ENCODE measurements around the gene STOML2. TPM values are rescaled to one million over a fixed set of nuclear protein-coding genes. Genes with fewer than 3 reads are reported as not detected.

The STOML2 gene
- total RNA-seq, 1 experiment from 2014 or later = 214 TPM

DNA sequence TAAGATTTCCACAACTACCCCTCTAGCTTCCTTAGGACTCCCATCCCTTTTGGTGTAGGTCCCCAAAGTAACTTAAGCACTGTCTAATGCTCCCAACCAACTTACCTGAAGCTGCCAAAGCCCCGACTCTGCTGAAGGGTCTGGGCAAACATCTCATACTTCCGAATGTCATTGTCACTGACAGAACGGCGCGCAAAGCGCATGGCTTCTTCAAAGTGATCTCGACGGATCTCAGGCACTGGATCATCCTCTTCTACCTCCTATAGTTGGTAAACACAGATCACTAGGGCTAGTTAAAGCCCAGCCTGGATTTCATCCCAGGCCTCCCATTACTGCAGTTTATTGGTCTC is 45.7 kb downstream of the STOML2 start:
- TF ChIP-seq TCF7 (CRISPR knock-in tag; IDR thresholded peaks at IDR 0.05; ENCODE audit: low read depth) (no peak), ZMAT4 (CRISPR knock-in tag; IDR thresholded peaks at IDR 0.05) (no peak), ZNF317 (CRISPR knock-in tag; IDR thresholded peaks at IDR 0.05; ENCODE audit: borderline replicate concordance, low read depth) (no peak), FOXK1 (CRISPR knock-in tag; IDR thresholded peaks at IDR 0.05) (no peak), ESRRA (CRISPR knock-in tag; IDR thresholded peaks at IDR 0.05; ENCODE audit: borderline replicate concordance) (no peak), KAT7 (CRISPR knock-in tag; IDR thresholded peaks at IDR 0.05; ENCODE audit: borderline replicate concordance) (no peak), MYBL2 (CRISPR knock-in tag; IDR thresholded peaks at IDR 0.05) (no peak), SOX15 (CRISPR knock-in tag; IDR thresholded peaks at IDR 0.05) (no peak), CREM (CRISPR knock-in tag; IDR thresholded peaks at IDR 0.05) (no peak), STAT6 (CRISPR knock-in tag; conservative IDR thresholded peaks at IDR 0.05; ENCODE audit: low read depth) (no peak)
- TF ChIP-seq, protein P1, sequence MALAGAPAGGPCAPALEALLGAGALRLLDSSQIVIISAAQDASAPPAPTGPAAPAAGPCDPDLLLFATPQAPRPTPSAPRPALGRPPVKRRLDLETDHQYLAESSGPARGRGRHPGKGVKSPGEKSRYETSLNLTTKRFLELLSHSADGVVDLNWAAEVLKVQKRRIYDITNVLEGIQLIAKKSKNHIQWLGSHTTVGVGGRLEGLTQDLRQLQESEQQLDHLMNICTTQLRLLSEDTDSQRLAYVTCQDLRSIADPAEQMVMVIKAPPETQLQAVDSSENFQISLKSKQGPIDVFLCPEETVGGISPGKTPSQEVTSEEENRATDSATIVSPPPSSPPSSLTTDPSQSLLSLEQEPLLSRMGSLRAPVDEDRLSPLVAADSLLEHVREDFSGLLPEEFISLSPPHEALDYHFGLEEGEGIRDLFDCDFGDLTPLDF (CRISPR knock-in tag; IDR thresholded peaks at IDR 0.05) = no peak
- TF ChIP-seq, protein P2, sequence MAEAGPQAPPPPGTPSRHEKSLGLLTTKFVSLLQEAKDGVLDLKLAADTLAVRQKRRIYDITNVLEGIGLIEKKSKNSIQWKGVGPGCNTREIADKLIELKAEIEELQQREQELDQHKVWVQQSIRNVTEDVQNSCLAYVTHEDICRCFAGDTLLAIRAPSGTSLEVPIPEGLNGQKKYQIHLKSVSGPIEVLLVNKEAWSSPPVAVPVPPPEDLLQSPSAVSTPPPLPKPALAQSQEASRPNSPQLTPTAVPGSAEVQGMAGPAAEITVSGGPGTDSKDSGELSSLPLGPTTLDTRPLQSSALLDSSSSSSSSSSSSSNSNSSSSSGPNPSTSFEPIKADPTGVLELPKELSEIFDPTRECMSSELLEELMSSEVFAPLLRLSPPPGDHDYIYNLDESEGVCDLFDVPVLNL (CRISPR knock-in tag; IDR thresholded peaks at IDR 0.05; ENCODE audit: borderline replicate concordance, low read depth) = no peak
- TF ChIP-seq, protein P3, sequence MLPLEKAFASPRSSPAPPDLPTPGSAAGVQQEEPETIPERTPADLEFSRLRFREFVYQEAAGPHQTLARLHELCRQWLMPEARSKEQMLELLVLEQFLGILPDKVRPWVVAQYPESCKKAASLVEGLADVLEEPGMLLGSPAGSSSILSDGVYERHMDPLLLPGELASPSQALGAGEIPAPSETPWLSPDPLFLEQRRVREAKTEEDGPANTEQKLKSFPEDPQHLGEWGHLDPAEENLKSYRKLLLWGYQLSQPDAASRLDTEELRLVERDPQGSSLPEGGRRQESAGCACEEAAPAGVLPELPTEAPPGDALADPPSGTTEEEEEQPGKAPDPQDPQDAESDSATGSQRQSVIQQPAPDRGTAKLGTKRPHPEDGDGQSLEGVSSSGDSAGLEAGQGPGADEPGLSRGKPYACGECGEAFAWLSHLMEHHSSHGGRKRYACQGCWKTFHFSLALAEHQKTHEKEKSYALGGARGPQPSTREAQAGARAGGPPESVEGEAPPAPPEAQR (CRISPR knock-in tag; IDR thresholded peaks at IDR 0.05) = no peak
- ChIA-PET CTCF (no interaction called here), POLR2A (no interaction called here)
- Mint-ChIP-seq H3K27me3 (ENCODE audit: low read depth) (no peaks in the 10 kb centered on the region), H3K9me3 (no peaks in the 10 kb centered on the region; the same call in 1 of the 2 replicates), H3K4me3 (no peak overlapping the region), H3K36me3 (peaks cover 91% of the 10 kb centered on the region), H3K4me1 (no peaks in the 10 kb centered on the region), H3K27ac (no peak overlapping the region)
- DNase-seq (ENCODE audit: low spot score) (no peak), ATAC-seq (no peak)

DNA sequence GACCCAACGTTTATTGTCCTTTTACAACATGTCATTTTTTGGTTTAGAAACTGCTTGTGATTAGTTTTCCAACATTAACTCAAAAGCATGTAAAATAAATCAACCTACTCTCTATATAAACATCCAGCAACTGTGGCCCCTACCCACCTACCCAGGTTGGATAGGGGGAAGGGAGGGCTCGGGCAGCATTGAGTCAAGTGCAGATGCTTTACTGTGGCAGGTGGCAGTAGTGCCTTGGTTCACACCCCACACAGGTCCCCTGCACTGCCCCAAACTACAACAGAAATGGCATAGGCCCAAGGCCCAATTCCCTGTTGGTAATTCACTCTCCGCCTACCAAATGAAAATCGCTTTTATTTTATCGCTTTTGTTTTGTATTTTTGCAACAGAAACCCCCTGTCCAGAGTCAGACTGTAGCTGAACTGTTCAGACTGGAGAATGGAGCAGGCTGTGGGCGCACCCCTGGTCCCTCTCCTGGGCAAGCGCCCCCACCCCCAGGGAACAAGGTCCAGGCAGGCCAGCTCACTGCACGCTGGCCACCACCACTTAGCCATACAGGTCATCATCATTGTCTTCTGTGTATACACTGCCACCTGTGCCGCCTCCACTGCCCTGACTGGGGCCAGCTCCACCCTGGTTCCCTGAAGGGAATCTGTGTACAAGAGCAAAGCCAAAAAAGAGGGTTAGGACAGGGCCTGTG is 46.2 kb downstream of the STOML2 start:
- DNase-seq (ENCODE audit: low spot score) (no peak), ATAC-seq (peak; percentile 12; the same call in 1 of the 2 replicates)
- H3K36me3 Mint-ChIP-seq = peaks cover 86% of the 10 kb centered on the region
- ChIA-PET POLR2A (no interaction called here), CTCF (no interaction called here)
- H3K9me3 Mint-ChIP-seq = no peaks in the 10 kb centered on the region; the same call in 1 of the 2 replicates
- no peak overlapping the region for H3K4me3 Mint-ChIP-seq
- no peaks in the 10 kb centered on the region for H3K27me3 Mint-ChIP-seq (ENCODE audit: low read depth)
- no peaks in the 10 kb centered on the region for H3K4me1 Mint-ChIP-seq
- TF ChIP-seq, protein P4, sequence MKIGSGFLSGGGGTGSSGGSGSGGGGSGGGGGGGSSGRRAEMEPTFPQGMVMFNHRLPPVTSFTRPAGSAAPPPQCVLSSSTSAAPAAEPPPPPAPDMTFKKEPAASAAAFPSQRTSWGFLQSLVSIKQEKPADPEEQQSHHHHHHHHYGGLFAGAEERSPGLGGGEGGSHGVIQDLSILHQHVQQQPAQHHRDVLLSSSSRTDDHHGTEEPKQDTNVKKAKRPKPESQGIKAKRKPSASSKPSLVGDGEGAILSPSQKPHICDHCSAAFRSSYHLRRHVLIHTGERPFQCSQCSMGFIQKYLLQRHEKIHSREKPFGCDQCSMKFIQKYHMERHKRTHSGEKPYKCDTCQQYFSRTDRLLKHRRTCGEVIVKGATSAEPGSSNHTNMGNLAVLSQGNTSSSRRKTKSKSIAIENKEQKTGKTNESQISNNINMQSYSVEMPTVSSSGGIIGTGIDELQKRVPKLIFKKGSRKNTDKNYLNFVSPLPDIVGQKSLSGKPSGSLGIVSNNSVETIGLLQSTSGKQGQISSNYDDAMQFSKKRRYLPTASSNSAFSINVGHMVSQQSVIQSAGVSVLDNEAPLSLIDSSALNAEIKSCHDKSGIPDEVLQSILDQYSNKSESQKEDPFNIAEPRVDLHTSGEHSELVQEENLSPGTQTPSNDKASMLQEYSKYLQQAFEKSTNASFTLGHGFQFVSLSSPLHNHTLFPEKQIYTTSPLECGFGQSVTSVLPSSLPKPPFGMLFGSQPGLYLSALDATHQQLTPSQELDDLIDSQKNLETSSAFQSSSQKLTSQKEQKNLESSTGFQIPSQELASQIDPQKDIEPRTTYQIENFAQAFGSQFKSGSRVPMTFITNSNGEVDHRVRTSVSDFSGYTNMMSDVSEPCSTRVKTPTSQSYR (CRISPR knock-in tag; IDR thresholded peaks at IDR 0.05) = no peak
- TF ChIP-seq SMAD4 (CRISPR knock-in tag; IDR thresholded peaks at IDR 0.05) = no peak
- TF ChIP-seq ARID4B (CRISPR knock-in tag; IDR thresholded peaks at IDR 0.05; ENCODE audit: borderline replicate concordance) = no peak
- no peak for TF ChIP-seq ZNF423 (CRISPR knock-in tag; IDR thresholded peaks at IDR 0.05)
- no peak for TF ChIP-seq OVOL2 (CRISPR knock-in tag; IDR thresholded peaks at IDR 0.05; ENCODE audit: borderline replicate concordance)
- no peak overlapping the region for H3K27ac Mint-ChIP-seq

Measured in WTC11 (cell line).